Measurements from ENCODE around the gene MCM9. TPM values are rescaled to one million over a fixed set of nuclear protein-coding genes. Genes with fewer than 3 reads are reported as not detected.

MCM9 gene
- total and polyA plus RNA-seq, 2 of the 13 experiments (the other 11 are each of a cell fraction or from before 2014, with no cell fraction given), result 3.8 to 17.2 TPM

DNA sequence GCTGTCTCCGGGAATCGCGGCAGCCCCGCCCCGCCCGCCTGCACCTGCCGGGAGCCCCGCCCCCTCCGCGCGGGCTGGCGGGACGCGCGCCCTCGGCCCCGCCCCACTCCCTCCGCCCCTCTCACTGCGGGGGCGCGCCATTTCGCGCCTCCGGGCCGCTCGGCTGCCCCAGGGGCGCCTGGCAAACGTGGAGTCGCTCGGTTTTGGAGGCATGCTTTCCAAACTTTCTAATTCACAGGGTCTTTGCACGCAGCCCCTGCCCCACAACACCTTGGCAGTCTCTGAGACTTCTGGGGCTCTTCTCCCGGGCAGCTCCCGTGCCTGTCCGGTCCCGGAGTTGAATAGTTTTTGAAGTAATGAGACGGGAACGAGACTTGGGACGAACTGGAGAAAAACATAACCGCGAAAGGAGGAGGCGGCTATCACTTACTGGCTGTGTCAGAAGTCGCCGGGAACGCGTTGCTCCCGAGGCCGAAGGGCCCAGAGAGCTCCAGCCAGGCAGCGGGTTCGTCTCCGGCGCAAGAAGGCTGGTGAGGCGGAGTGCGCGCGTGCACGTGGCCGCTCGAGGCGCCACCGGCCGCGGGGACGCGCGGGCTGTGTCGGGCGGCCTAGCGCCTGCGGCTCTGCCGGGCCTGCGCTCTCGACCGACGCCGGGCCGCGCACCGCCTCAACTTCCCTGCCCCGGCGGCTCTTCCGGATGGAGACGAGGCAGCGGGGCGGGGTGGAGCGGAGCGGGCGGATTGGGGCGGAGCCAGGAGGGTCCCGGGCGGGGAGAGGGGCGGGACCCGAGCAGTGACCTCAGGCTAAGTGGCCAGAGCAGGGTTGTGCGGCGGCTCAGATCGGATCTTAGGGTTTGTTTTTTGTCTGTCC lies at the start of gene MCM9 (continued):
- TF ChIP-seq THYN1 (CRISPR knock-in tag; IDR thresholded peaks at IDR 0.05; ENCODE audit: borderline replicate concordance, low read depth) (no peak), ZBTB7A (CRISPR knock-in tag; IDR thresholded peaks at IDR 0.05) (no peak), IRX3 (CRISPR knock-in tag; IDR thresholded peaks at IDR 0.05; ENCODE audit: borderline replicate concordance, low read depth) (no peak), GATAD2A (CRISPR knock-in tag; IDR thresholded peaks at IDR 0.05) (no peak), HOXD1 (CRISPR knock-in tag; IDR thresholded peaks at IDR 0.05) (no peak), RAD21 (CRISPR knock-in tag; IDR thresholded peaks at IDR 0.05) (peak; percentile 41; the same call in 1 of the 2 replicates), ZFYVE20 (CRISPR knock-in tag; IDR thresholded peaks at IDR 0.05; ENCODE audit: borderline replicate concordance, low read depth) (no peak), ISX (CRISPR knock-in tag; conservative IDR thresholded peaks at IDR 0.05) (0 out of 2 replicates have a peak, but pooled peaks have one; percentile 60)
- TF ChIP-seq, protein P1, sequence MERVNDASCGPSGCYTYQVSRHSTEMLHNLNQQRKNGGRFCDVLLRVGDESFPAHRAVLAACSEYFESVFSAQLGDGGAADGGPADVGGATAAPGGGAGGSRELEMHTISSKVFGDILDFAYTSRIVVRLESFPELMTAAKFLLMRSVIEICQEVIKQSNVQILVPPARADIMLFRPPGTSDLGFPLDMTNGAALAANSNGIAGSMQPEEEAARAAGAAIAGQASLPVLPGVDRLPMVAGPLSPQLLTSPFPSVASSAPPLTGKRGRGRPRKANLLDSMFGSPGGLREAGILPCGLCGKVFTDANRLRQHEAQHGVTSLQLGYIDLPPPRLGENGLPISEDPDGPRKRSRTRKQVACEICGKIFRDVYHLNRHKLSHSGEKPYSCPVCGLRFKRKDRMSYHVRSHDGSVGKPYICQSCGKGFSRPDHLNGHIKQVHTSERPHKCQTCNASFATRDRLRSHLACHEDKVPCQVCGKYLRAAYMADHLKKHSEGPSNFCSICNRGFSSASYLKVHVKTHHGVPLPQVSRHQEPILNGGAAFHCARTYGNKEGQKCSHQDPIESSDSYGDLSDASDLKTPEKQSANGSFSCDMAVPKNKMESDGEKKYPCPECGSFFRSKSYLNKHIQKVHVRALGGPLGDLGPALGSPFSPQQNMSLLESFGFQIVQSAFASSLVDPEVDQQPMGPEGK (CRISPR knock-in tag; IDR thresholded peaks at IDR 0.05), result peak; percentile 50
- TF ChIP-seq, protein P2, sequence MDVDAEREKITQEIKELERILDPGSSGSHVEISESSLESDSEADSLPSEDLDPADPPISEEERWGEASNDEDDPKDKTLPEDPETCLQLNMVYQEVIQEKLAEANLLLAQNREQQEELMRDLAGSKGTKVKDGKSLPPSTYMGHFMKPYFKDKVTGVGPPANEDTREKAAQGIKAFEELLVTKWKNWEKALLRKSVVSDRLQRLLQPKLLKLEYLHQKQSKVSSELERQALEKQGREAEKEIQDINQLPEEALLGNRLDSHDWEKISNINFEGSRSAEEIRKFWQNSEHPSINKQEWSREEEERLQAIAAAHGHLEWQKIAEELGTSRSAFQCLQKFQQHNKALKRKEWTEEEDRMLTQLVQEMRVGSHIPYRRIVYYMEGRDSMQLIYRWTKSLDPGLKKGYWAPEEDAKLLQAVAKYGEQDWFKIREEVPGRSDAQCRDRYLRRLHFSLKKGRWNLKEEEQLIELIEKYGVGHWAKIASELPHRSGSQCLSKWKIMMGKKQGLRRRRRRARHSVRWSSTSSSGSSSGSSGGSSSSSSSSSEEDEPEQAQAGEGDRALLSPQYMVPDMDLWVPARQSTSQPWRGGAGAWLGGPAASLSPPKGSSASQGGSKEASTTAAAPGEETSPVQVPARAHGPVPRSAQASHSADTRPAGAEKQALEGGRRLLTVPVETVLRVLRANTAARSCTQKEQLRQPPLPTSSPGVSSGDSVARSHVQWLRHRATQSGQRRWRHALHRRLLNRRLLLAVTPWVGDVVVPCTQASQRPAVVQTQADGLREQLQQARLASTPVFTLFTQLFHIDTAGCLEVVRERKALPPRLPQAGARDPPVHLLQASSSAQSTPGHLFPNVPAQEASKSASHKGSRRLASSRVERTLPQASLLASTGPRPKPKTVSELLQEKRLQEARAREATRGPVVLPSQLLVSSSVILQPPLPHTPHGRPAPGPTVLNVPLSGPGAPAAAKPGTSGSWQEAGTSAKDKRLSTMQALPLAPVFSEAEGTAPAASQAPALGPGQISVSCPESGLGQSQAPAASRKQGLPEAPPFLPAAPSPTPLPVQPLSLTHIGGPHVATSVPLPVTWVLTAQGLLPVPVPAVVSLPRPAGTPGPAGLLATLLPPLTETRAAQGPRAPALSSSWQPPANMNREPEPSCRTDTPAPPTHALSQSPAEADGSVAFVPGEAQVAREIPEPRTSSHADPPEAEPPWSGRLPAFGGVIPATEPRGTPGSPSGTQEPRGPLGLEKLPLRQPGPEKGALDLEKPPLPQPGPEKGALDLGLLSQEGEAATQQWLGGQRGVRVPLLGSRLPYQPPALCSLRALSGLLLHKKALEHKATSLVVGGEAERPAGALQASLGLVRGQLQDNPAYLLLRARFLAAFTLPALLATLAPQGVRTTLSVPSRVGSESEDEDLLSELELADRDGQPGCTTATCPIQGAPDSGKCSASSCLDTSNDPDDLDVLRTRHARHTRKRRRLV (CRISPR knock-in tag; IDR thresholded peaks at IDR 0.05), result no peak
- TF ChIP-seq, protein P3, sequence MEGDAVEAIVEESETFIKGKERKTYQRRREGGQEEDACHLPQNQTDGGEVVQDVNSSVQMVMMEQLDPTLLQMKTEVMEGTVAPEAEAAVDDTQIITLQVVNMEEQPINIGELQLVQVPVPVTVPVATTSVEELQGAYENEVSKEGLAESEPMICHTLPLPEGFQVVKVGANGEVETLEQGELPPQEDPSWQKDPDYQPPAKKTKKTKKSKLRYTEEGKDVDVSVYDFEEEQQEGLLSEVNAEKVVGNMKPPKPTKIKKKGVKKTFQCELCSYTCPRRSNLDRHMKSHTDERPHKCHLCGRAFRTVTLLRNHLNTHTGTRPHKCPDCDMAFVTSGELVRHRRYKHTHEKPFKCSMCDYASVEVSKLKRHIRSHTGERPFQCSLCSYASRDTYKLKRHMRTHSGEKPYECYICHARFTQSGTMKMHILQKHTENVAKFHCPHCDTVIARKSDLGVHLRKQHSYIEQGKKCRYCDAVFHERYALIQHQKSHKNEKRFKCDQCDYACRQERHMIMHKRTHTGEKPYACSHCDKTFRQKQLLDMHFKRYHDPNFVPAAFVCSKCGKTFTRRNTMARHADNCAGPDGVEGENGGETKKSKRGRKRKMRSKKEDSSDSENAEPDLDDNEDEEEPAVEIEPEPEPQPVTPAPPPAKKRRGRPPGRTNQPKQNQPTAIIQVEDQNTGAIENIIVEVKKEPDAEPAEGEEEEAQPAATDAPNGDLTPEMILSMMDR (CRISPR knock-in tag; IDR thresholded peaks at IDR 0.05), result no peak
- TF ChIP-seq, protein P4, sequence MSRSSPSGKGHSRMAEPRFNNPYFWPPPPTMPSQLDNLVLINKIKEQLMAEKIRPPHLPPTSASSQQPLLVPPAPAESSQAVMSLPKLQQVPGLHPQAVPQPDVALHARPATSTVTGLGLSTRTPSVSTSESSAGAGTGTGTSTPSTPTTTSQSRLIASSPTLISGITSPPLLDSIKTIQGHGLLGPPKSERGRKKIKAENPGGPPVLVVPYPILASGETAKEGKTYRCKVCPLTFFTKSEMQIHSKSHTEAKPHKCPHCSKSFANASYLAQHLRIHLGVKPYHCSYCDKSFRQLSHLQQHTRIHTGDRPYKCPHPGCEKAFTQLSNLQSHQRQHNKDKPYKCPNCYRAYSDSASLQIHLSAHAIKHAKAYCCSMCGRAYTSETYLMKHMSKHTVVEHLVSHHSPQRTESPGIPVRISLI (CRISPR knock-in tag; IDR thresholded peaks at IDR 0.05; ENCODE audit: borderline replicate concordance), result 0 out of 2 replicates have a peak, but pooled peaks have one; percentile 21
